IPS-NIHi7 (cell line): Measurements from ENCODE around the gene TUBB4B.

Source experiments
- DNase-seq: peaks from one replicate; pipeline ENCODE4 v3.0.0; 2012; ENCODE audit warnings: mixed read lengths; ENCODE audit errors: extremely low spot score

The TUBB4B gene

DNA sequence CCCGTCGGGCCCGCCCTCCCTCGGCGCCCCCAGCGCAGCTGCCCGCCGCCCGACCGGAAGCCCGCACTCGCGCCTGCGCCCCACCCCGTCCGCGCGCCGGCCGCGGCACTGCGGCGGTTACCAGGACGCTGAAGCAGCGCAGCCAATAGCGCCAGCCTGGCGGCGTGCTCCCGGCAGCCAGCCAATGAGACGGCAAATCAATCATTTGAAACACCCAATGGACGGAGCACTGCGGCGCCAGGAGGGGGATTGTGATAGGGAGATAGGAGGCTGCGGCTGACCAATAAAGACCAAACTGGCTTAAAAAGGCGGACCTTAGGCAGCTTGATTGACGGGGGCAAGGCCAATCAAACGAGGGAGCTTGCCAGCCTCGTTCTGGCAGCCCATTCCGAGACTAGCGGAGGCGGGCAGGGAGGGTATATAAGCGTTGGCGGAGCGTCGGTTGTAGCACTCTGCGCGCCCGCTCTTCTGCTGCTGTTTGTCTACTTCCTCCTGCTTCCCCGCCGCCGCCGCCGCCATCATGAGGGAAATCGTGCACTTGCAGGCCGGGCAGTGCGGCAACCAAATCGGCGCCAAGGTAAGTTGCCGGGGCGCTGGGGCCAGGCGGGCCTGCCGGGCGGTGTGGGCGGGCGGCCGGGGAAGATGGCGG, at the start of gene TUBB4B:
TUBB4B (plus strand) TSS at position 447 of the 649 bp plus-strand sequence; CDS start at position 521, 74 bp downstream.
- DNase-seq, result peak; percentile 99

DNA sequence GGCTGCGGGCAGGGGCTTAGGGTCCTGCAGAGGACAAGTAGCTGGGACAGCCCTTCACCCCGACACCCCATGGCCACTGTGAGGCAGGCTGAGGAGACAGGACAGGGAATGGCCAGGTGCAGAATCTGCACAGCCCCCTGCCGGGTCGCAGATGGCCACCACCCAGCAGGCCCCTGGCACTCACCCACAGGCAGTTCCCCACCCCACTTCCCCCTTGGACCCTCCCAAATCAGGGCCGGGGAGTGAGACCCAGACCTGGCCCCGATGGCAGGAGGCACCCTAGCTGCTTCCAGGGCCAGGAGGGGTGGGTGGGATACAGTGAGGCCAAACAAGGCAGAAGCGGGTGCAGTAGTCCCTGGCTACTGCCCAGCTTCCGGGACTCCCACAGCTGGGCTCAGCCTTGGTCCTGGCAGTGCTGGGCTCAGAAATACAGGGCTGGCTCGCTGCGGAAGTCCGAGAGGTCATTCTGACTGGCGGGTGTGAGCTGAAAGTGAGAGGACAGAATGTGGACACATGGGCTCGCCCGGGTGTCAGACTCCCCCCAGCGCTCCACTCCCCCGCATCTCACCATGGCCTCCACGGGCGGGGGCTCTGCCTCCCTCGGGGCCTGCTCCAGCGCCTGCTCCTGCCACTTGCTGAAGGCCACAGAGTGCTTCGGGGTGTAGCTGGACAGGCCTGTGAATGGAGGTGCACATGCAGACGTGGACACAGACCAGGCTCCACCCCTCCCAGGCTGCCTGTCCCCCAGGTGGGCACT, 49.2 kb upstream of the TUBB4B start:
- DNase-seq, result no peak

DNA sequence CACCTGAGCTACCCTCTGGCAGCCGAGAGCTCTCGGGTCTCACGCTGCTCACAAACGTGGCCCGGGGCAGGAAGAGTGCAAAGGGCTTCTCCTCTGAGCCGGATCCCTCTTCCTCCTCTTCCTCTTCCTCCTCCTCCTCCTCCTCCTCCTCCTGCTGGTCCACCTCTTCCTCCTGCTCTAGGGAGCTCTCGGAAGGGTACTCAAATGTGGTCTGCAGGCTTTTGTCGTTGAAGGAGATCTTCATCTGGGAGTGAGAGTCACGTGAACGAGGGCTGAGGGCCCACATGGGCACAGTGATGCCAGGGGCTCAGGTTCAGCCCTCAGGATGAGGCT, 48.7 kb upstream of the TUBB4B start:
- DNase-seq, result no peak

DNA sequence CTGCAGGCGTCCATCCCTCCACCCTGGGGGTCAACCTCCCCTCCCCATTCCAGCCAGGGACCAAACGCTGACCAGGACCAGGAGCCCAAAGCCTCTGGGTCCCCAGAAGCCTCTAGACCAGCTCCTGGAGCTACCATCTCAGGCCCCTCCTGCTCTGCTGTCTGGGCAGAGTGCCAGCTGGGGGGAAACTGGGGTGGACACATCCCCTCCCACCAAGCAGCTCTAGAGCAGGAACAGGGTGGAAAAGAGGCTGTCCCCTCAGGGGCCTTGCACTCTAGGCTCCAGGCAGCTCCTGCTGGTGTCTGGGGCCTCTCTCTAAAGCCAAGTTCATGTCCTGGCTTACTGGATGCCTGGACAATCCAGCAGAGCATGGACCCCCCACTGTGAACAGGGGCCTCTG, 48.2 kb upstream of the TUBB4B start:
- DNase-seq, result no peak

DNA sequence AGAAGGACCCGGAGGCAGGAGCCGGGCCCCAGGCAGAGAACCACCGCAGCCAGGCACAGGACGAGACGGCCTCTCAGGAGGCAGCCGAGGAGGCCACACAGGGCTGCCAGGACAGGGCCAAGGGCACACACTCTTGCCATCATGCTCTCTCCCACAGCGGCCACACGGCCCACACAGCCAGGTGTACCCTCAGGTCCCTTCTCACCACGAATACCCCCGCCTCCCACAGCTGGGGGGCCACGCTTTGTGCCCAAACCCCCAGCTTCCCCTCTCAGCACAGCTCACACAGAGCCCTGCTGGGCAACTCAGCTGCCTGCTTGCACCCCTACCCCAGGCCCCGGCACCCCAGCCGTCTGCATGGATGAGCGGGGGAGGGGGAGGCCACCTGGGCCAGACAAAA, 47.3 kb upstream of the TUBB4B start:
- no peak for DNase-seq

DNA sequence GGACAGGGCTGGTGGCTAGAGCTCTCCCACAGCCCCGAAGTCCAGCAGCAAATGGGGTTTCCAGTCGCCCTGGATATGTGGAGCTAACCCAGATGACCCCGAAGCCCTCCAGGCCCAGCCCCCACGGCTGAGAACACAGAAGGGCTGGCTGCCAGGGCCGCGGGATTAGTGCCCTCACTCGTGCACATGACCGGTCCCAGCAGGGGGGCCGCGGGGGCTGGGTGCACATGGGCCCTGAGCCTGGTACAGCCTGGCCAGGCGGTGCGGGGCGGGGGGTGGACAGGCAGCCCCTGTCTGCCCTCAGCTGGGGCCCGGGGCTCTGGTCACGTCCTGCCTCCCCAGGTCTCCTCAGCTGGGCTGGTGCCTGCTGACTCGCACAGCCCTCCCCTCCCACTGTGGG, 46.7 kb upstream of the TUBB4B start:
- no peak for DNase-seq

DNA sequence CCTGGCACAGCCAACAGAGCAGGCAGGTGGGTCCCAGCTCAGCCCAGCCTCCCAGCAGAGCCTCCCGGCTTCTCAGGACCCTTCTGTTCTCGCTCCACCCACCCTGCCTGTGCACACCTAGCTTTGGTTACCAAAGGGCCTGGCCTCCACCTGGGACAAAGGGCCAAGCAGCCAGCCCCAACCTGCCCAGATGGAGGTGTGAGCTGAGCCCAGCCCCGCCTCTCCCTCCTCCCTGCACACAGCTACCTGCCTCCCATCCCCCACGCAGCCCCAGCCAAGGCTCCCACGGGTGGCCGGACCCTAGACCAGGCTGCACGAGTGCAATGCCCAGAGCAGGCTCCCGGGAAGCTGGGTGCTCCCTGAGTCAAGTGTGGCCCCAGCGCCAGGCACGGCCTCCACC, 46.2 kb upstream of the TUBB4B start:
- DNase-seq, result no peak

DNA sequence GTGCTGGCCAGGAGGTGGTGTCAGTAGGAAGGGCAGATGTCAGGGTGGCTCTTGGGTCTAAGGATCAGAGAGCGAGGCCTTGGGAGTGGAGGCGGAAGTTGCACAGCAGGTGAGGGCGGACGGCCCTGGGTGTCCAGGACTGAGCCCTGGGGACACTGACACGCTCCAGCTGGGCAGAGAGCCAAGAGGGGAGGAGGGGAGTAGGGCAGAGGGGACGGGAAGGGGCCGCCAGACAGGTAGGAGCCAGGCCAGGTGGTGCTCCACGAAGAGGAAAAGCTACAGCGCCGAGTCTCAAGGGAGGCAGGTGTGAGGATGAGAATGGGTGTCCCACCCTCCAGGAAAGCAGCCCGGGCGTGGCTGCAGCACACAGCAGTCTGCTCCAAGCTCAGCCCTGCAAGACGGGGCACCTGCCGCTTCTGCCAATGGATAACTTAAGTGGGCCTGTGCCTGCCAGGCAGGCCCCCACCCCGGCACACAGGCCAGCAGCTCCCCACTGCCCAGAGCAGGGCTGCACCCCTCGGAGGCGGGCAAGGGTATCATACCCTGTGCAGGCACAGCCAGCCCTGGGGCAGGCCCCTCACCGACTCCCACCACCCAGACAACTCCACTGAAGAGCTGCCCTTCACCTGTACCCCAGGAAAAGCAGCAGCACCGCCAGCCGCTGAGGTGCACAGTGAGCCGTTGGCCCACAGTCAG, 45.4 kb upstream of the TUBB4B start:
- DNase-seq, result no peak

DNA sequence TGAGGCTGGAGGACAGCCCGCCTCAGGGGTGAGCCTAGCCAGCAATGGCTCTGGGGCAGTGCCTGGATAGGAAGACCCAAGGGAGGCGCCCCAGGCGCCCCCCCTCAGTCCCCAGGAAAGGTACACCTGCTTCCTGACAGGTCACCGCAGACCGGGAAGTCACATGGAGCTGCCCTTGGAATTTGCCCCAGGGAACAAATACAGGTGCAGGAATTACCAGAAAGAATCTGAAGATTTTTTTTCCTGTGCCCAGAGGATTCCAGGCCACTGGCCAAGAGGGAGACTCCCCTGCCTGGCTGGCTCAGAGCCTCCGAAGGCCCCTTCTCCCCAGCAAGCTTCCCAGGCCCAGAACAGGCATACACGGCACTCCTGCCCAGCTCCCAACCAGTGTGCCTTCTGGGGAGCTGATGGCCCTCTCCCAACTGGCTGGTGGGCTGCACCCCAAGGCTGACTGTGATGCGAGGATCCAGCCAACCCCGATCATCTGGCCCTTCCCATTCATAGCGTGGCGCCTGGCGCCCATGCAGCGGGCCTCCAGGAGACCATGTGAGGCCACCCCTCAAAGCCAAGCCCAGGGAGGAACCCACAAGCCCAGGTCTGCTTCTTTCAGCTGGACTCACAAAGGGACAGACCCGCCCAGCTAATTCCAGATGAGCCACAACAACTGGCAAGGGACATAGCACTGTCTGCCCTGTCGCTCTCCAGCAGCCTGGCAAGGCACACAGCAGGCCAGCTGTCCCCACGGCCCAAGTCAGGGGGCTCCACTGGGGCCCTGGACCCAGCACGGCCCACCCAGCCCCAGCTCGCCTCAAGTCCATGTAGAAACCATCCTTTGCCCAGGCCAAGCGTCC, 42.8 kb upstream of the TUBB4B start:
- no peak for DNase-seq

DNA sequence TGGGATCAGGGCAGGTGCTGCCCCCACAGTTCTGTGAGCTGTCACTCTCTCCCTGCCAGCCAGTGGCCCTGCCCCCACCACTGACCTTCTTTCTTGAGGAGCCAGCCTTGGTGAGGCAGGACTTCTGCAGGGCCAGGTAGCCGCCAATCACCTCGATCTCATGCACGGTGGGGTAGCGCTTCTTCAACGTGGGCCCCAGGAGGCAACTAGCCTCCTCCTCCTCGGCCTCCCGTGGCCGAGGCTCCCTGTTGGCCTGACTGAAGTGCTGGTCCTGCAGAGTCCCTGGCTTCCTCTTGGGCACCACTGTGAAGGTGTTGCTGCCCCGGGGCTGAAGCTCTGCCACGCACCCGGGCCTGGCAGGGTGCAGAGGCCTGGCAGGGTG, 42.2 kb upstream of the TUBB4B start:
- no peak for DNase-seq

DNA sequence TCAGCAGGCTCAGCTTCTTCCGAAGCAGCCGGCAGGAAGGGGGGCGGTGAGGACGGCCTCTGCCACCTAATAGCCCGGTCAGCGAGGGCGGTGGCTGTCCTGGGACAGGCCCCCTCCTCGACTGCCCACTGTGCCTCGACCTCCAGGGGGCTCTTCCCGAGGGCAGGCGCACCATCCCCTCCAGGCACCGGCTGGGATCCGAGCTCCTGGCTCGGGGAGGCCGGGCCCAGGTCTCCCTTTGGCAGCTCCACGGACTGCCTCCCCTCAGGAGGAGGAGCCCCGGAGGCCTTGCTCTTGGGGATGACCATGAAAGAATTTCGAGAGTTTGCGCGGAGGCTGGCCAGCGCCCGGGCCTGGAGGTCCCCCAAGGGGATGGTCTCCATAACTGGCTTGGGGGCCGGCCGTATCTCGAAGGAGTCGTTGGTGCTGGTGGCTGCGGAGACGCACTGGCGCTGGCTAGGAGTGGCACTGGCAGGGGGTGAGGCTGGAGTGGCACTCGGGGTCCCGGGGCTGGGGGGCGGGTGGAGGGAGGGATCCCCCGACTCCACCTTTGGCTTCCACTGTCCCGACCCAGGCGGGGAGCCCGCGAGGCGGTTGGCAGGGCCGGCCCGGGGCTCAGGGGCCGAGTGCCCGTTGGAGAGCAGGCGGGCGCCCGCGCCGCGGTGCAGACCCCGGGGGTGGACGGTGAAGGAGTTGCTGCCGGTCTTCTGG, 41.5 kb upstream of the TUBB4B start:
- DNase-seq, result no peak

DNA sequence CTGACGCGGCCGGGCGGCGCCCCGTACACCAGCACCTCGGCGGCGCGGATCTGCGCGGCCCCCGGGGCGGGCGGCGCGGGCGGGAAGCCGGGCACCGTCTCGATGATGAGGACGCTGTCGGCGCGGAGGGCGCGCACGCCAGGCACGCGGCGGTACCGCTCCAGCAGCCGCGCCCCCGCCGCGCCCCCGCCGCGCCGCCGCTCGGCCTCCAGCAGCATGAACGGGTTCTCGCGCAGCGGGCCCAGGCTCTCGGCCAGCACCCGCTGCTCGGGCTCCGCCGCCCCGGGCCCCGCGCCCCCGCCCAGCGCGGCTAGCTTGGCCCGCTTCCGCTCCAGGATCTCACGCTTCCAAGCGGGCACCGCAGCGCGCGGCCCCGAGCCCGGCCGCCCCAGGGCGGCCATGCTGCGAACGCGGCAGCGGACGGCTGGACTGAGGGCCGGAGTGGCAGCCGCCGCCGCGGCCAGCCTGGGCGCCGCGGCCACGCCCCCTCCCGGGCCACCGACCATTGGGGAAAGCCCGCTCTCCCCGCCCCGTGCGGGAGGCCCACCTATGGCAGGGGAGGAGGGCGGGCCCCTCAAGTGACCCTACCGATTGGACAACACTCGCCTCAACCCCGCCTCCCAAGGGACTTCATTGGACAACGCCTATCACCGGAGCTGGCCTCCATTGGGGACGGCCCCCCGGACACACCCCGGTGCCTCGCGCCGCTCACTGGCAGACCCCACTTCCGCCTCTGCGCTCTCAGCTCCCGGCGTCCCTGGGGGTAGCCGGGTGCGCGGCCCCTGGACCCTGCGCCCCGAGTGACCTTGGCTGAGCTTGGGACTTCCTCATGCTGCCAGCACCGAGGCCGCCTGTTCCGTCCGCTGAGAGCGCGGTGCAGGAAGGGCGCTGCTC, 40.5 kb upstream of the TUBB4B start, which contains the start of gene TPRN:
TPRN (minus strand) TSS at position 431 of the 894 bp plus-strand sequence; CDS start at position 401, 30 bp downstream.
- DNase-seq, result peak; percentile 100

DNA sequence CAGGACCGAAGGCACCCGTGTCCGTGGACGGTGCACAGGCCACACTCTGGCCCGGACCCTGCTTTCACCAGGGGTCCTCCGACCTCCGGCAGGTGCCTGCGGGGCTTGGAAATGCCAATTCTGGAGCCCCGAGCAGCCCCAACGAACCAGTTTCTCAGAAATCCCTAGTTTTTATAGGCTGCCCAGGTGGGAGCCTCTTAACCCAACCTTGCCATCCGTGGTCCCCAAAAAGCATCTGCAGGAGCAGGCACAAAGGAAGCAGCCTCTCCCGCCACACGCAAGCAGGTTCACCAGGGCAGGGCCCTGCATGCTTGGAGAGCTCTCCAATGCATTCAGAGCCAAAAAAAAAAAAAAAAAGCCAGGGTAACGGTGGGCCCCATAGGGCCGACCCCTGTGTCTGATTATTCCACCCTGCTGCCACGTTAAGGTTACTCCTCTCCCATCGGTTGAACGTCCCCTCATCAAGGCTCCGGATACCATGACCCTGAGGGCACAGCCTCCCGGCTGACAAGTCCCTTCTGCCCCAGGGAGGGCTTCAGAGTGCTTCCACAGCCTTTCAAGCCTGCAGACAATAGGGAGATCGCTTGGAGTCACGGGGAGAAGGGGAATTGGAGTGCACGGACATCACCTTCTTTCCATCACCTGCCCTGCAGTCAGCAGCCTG, 39.8 kb upstream of the TUBB4B start:
- DNase-seq, result no peak

DNA sequence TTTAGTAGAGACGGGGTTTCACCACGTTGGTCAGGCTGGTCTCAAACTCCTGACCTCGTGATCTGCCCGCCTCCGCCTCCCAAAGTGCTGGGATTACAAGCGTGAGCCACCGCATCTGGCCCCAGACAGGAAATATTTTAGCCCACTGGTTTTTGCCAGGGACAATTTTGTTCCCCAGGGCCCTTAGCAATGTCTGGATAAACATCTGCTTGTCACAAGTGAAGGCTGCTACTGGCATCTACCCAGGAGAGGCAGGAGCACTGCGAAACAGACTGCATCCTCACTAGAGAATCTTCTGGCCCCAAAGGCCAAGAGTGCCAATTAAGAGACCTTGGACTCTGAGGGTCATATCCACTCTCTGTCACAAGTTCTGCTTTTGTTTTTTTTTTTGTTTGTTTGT, 38.1 kb upstream of the TUBB4B start:
- no peak for DNase-seq

DNA sequence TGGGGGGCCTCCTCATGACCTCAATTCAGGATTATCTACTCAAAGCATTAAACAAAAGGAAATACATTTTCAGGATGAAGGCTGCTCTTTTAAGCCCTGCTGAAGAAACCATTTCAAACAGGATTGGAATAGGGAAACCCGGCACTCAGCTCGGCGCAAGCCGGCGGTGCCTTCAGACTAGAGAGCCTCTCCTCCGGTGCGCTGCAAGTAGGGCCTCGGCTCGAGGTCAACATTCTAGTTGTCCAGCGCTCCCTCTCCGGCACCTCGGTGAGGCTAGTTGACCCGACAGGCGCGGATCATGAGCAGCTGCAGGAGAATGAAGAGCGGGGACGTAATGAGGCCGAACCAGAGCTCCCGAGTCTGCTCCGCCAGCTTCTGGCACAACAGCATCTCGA, 36.4 kb upstream of the TUBB4B start:
- no peak for DNase-seq

DNA sequence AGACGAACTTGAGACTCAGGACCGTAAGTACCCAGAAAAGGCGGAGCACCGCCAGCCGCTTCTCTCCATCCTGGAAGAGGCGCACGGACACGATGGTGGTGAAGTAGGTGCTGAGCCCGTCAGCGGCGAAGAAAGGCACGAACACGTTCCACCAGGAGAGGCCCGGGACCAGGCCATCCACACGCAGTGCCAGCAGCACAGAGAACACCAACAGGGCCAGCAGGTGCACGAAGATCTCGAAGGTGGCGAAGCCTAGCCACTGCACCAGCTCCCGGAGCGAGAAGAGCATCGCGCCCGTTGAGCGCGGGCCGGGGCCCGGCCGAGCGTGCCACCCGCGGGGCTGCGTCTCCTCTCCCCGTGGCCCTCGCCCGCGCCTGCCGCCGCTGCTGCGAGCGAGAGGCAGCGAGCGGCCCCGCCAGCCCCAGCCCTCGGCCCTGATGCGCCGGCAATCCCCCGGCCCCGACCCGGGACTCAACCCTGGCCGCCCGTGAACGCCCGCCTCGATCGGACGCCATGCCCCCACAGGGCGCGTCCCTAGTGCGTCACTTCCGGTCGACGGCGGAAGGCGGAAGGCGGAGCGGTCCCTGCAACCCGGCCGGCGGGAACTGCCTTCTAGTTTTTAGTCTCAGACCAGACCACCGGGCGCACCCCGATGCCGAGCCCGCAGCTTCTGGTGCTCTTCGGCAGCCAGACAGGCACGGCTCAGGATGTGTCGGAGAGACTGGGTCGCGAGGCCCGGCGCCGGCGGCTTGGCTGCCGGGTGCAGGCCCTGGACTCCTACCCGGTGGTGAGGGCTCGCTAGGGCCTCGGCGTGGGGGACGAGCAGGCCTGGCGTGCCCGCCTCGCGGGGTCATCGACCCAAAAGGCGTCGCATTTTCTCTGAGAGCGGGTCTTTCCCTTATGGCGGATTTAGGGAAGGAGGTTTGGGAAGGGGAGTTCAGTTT, 35.7 kb upstream of the TUBB4B start, which contains the start of the genes NDOR1 and TMEM203:
NDOR1 (plus strand) TSS at position 575 of the 944 bp plus-strand sequence; CDS start at position 653, 78 bp downstream.
TMEM203 (minus strand) TSS at position 523 of the 944 bp plus-strand sequence; CDS start at position 289, 234 bp downstream.
- DNase-seq, result peak; percentile 92

DNA sequence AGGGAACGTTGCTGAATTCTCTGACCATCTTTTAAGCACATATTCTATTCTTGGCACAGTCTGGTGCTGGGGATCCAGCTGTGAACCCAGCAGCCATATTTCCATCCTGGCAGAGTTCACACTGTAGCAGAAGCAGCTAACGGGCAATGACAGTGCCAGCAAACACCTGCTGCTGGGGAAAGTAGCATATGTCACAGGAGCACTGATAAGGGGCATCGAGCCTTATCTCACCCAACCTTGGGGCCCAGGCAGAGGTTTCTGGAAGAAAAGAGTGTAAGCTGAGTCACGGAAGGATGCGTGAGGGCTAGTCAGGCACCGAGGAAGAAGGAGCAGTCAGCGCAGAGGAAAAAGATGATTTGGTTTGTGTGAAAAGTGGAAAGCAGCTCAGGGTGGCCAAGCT, 34.5 kb upstream of the TUBB4B start:
- no peak for DNase-seq

DNA sequence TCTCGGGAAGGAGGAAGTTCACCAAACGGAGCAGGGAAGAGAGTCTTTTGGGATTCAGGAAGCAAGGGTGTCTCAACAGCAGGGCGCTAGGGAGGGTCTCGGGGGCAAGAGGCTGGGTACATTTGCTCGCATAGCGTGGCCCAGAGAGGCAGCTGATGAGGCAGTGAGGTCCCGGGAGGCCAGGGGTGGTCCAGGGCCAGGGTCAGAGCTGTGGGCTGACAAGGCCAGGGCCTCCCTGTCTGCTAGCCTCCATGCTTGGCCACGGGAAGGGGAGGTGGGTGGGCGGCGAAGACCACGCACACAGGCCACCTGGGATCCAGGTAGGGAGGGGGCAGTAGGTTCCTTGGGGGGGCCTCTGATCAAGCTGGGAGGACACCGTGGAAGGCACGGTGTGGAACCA, 29.6 kb upstream of the TUBB4B start:
- no peak for DNase-seq
